HG03097 (cell line): Measurements from ENCODE around the gene HCRTR1.

ENCODE experiments used
- ATAC-seq: cut with Tn5 transposase; IDR thresholded peaks from one replicate; pipeline ENCODE4 v1.9.1; 2021; ENCODE audit not compliant: unreplicated experiment, low FRiP score

Gene HCRTR1

GRCh38 chr1:31617218-31617915 is at the start of gene HCRTR1:
HCRTR1 (plus strand) TSS chr1:31617689; CDS start chr1:31619193, 1,504 bp downstream.
- ATAC-seq, result no peak

- no peak for ATAC-seq
Observed at GRCh38 chr1:31567956-31568570, 49.4 kb upstream of the HCRTR1 start.

DNA sequence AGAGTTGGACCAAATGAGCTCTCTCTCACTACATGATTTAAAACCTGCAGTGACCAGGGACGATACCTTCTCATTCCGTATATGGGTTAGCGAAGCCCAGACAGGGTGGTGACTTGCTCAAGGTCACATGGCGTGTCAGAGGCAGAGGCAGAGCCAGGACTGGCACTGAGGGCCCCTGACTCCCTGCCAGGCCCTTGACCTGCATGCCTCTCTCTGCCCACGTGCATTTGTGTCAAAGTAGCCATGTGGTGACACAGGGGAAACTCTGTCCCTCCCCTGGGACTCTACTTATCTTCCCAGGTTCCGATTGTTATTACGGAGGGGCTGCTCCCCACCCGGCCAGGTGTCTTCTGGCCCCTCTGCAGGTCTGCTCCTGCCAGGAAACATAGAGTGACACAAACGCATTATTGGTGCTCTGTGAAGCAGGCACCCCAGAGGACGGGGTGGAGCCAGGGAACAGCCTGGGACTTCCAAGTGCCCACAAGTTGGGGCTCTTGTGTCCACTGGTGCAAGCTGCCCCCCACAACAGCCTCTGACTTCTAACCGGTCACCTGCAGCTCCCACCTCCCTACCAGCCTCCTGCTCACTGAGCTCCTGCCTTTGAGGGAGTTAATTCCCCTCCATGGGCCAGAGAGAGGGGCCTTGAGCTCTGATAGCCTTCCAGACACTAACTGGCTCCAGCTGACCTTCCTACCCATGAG is 48.4 kb upstream of the HCRTR1 start:
- no peak for ATAC-seq

GRCh38 chr1:31569596-31570173 is 47.8 kb upstream of the HCRTR1 start:
- ATAC-seq, result no peak

GRCh38 chr1:31570228-31570627 is 47.3 kb upstream of the HCRTR1 start:
- ATAC-seq, result no peak

GRCh38 chr1:31570906-31571305 is 46.6 kb upstream of the HCRTR1 start:
- ATAC-seq, result no peak

GRCh38 chr1:31571340-31572295 is 45.9 kb upstream of the HCRTR1 start:
- no peak for ATAC-seq

DNA sequence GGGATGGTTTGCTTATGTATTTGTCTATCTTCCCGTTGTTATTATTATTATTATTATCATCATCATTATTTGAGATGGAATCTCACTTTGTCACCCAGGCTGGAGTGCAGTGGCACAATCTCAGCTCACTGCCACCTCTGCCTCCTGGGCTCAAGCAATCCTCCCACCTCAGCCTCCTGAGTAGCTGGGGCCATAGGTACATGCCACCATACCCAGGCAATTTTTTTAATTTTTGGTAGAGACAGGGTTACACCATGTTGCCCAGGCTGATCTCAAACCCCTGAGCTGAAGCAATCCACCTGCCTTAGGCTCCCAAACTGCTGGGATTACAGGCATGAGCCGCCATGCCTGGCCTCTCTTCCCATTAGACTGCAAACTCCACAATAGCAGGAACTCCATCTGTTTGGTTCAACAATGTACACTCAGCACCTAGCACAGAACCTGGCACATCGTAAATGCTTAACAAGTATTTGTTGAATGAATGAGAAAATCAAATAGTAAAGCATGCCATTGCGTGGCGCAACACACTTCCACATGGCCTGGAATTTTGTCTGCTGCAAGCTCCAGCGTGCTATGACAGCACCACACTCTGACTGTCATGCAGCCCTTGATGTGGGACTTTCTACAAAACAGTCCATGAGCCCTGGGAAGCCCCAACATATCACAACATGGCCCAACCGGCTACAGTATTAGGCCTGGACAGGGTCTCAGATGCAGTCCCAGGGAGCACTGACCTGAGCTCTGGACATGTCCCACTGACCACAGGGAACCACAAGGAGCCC is 45.0 kb upstream of the HCRTR1 start:
- no peak for ATAC-seq

DNA sequence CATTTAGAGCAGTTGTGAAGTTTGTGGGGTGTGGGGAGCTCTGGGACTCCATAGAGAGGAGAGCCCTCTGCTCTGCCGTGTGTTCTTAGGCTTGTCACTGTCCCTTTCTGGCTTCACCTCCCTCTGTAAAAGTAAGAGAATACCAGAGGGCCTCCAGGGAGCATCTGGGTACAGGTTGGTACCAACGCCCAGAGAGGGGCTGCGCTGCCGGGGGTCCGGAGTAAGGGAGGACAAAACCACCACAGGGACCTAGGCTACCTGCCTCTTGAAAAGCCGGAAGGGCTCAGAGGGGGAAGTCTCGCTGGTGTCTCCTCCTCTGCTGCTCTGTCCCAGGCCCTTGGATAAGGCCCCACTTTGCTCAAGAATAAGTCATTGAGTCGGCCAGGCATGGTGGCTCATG is 44.2 kb upstream of the HCRTR1 start:
- no peak for ATAC-seq

- no peak for ATAC-seq
Observed at GRCh38 chr1:31574749-31575368, 42.6 kb upstream of the HCRTR1 start.

DNA sequence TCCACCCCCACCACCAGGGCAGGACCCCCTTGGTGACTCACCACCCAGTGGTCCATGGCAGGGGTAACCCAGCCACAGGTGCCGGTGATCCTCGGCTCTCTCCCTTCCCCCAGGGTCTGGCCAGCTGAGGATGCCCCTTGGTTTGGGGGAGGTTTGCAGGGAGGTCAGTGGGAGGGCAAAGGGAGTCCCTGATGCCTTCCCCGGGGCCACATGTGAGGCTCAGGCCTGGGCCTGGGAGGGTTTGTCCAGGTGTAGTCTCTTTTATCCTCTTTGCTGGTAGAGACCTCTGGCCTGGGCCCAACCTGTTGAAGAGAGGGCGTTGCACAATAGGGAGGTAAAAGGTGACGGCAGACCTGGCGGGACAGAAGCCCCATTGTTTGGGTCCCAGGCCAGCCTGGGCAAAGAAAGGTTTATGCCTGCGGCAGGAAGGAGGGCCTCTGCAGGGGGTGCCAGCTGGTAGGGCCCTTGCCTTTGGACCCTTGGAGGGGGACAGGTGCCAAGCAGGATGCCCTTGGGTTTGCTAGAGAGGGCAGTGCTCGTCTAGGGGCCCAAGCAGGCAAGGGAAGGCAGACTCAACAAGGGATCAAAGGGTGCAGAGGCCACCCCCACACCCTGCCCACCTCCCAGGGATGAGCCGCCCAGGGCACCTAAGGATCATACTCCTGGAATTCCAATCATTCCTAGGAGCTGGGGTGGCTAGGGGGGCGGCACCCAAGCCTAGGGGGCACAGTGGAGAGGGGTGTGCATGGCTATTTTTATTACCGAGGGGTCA is 41.9 kb upstream of the HCRTR1 start:
- ATAC-seq, result no peak

GRCh38 chr1:31576201-31576669 is 41.3 kb upstream of the HCRTR1 start, which contains the start of gene TINAGL1:
TINAGL1 (plus strand) TSS chr1:31576515; CDS start chr1:31577149, 634 bp downstream.
- no peak for ATAC-seq

DNA sequence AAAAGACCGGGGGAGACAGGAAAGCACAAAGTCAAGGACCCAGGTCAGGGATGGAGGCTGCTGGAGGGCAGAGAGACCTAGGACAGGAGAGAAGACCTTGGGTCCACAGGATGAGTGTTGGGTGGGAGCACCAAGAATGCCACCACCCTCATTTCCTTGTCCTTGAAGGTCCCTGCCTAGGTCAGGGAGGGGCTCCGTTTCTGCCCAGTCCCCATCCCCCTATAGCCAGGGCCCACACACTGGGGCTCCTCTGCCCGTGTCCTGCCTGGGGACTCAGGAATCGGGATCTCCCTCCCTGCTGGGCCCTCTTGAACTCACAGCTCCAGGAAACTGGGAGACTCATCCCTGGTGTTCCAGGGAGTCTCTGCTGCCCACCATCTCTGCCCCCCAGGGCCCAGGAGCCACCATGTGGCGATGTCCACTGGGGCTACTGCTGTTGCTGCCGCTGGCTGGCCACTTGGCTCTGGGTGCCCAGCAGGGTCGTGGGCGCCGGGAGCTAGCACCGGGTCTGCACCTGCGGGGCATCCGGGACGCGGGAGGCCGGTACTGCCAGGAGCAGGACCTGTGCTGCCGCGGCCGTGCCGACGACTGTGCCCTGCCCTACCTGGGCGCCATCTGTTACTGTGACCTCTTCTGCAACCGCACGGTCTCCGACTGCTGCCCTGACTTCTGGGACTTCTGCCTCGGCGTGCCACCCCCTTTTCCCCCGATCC is 40.6 kb upstream of the HCRTR1 start:
- no peak for ATAC-seq

GRCh38 chr1:31577515-31578192 is 39.8 kb upstream of the HCRTR1 start:
- no peak for ATAC-seq

DNA sequence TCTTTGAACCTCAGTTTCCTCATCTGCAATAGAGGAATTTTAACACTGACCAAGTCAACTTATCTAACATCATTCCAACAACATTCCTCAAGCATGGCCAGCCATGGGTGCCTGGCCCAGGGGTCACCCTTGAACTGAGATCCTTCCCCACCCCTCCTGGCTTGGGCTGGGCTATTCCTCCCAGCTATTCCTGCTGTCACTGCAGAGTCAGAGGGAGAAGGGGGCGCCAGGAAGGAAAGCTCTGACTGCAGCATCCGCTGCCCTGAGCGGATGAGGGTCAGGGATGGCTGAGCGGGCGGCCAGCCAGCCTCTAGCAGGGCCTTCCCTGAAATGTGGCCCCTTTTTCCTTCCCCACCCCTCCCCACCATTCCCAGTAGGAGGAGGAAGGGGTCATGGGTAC is 38.1 kb upstream of the HCRTR1 start:
- ATAC-seq, result no peak

DNA sequence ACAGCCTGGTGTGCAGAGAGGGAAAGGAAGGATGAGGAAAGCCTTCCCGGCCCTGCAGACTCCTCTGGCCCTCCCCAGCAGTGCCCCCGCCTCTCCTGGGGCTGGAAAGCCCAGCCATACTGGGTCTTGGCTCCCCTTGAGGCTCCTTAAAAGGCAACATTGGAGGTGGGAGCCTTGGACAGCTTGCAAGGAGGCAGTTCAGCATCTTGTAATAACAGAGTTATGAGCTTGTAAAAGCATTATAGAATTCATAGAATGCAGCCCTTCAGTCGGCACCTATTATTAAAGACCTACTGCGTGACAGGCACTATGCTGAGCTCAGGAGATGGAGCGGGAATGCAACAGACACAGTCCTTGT is 37.0 kb upstream of the HCRTR1 start:
- no peak for ATAC-seq
